HG03469 (cell line): ENCODE data around the gene SEPSECS.

Source experiments
- ATAC-seq: cut with Tn5 transposase; IDR thresholded peaks from one replicate; pipeline ENCODE4 v1.9.1; 2021; ENCODE audit warnings: mild to moderate bottlenecking, moderate library complexity, moderate number of reproducible peaks; ENCODE audit not compliant: unreplicated experiment

Gene SEPSECS

GRCh38 chr4:25111648-25112196 lies 48.5 kb downstream of the SEPSECS start:
- no peak for ATAC-seq

- no peak for ATAC-seq
These were observed 49.5 kb downstream of the SEPSECS start for GRCh38 chr4:25110527-25111329.

GRCh38 chr4:25109511-25109910 lies 50.7 kb downstream of the SEPSECS start:
- ATAC-seq, result no peak

GRCh38 chr4:25108556-25108955 lies 51.7 kb downstream of the SEPSECS start:
- no peak for ATAC-seq

- ATAC-seq, result no peak
These were observed 52.3 kb downstream of the SEPSECS start for GRCh38 chr4:25107827-25108516.

GRCh38 chr4:25106363-25107151 lies 53.7 kb downstream of the SEPSECS start:
- ATAC-seq, result no peak

GRCh38 chr4:25104591-25104990 lies 55.7 kb downstream of the SEPSECS start:
- ATAC-seq, result no peak

- ATAC-seq, result no peak
These were observed 56.8 kb downstream of the SEPSECS start for GRCh38 chr4:25103418-25103817.

- ATAC-seq, result no peak
These were observed 58.4 kb downstream of the SEPSECS start for GRCh38 chr4:25101836-25102235.

- no peak for ATAC-seq
These were observed 59.5 kb downstream of the SEPSECS start for GRCh38 chr4:25100710-25101109.

GRCh38 chr4:25100021-25100555 lies 60.2 kb downstream of the SEPSECS start:
- ATAC-seq, result no peak

- no peak for ATAC-seq
These were observed 61.0 kb downstream of the SEPSECS start for GRCh38 chr4:25098964-25099891.

- no peak for ATAC-seq
These were observed 63.2 kb downstream of the SEPSECS start for GRCh38 chr4:25096981-25097443.

GRCh38 chr4:25096251-25096980 lies 63.8 kb downstream of the SEPSECS start:
- no peak for ATAC-seq

GRCh38 chr4:25095837-25096236 lies 64.4 kb downstream of the SEPSECS start:
- ATAC-seq, result no peak

GRCh38 chr4:25092139-25092538 lies 68.1 kb downstream of the SEPSECS start:
- no peak for ATAC-seq

GRCh38 chr4:25090516-25090915 lies 69.7 kb downstream of the SEPSECS start:
- no peak for ATAC-seq

GRCh38 chr4:25089051-25089763 lies 71.0 kb downstream of the SEPSECS start:
- ATAC-seq, result no peak
